Posterior vena cava (tissue), 2 donors: ENCODE data around the gene NFATC2. TPM values are rescaled to one million over a fixed set of nuclear protein-coding genes. Genes with fewer than 3 reads are reported as not detected.
"Not testable (repeated sequence)": the region's sequence is repeated elsewhere in the genome, so short reads cannot be mapped to it uniquely, and the experiment has no call there.

Experiments
- DNase-seq: peaks from one replicate; pipeline ENCODE4 v3.0.0-alpha.2; 2020; ENCODE audit warnings: low spot score
- intact Hi-C, 2 donors: fragments of 100-400 bp; cut with DNase I; formaldehyde crosslinking; loops; one replicate each; pipeline versions ENCODE4 v1.14.1 to v1.14.2; 2022 to 2023
- total RNA-seq, 2 donors: library from RNA; stranded (reverse); fragmentation: NEBNext Ultra II Directional; extraction: Animal tissue kit (Norgen Biotek cat#: 25700); gene quantifications; one replicate each; pipeline ENCODE4 v1.2.1, GENCODE V29; 2021
- donor health status: DM: yes; HTN: yes; CAD: no.
- donor health status: DM: yes; HTN: yes; CAD: no.

The NFATC2 gene
- total RNA-seq, 2 donors from 2014 or later, result 4.4 to 11.8 TPM

GRCh38 chr20:51467956-51468626 lies 74.4 kb downstream of the NFATC2 start:
- peak; percentile 40 for DNase-seq
- intact Hi-C loops, result no loop called here

GRCh38 chr20:51463998-51464397 lies 78.5 kb downstream of the NFATC2 start:
- intact Hi-C loops, result loop anchor here in 1 of 2 donors (1.0 kb wide), 1 partner anchor 42 kb away; no protein-coding TSS in a partner anchor
- DNase-seq, result peak; percentile 18

- peak; percentile 58 for DNase-seq
- intact Hi-C loops, result loop anchor here in 1 of 2 donors (1.0 kb wide), 1 partner anchor 43 kb away; no protein-coding TSS in a partner anchor
Measured at GRCh38 chr20:51463560-51463959, 79.0 kb downstream of the NFATC2 start.

GRCh38 chr20:51462566-51463276 lies 79.8 kb downstream of the NFATC2 start:
- DNase-seq, result peak; percentile 95
- intact Hi-C loops, result loop anchor here in 1 of 2 donors (1.0 kb wide), 1 partner anchor 44 kb away; no protein-coding TSS in a partner anchor

- DNase-seq, result peak; percentile 9
- intact Hi-C loops, result not testable (repeated sequence)
Measured at GRCh38 chr20:51461846-51462245, 80.7 kb downstream of the NFATC2 start.

GRCh38 chr20:51461306-51461705 lies 81.2 kb downstream of the NFATC2 start:
- DNase-seq, result peak; percentile 66
- intact Hi-C loops, result no loop called here

- intact Hi-C loops, result no loop called here
- DNase-seq, result peak; percentile 49
Measured at GRCh38 chr20:51460569-51461265, 81.8 kb downstream of the NFATC2 start.

- intact Hi-C loops, result no loop called here
- no peak for DNase-seq
Measured at GRCh38 chr20:51460163-51460562, 82.4 kb downstream of the NFATC2 start.

- DNase-seq, result peak; percentile 30
- intact Hi-C loops, result loop anchor here in 1 of 2 donors (10.0 kb wide), 1 partner anchor 96 kb away; no protein-coding TSS in a partner anchor
Measured at GRCh38 chr20:51458751-51459439, 83.6 kb downstream of the NFATC2 start.

- no peak for DNase-seq
- intact Hi-C loops, result loop anchor here in 1 of 2 donors (10.0 kb wide), 1 partner anchor 97 kb away; no protein-coding TSS in a partner anchor
Measured at GRCh38 chr20:51457533-51457932, 85.0 kb downstream of the NFATC2 start.

- intact Hi-C loops, result loop anchor here in 1 of 2 donors (10.0 kb wide), 1 partner anchor 98 kb away; no protein-coding TSS in a partner anchor
- DNase-seq, result peak; percentile 98
Measured at GRCh38 chr20:51456511-51457509, 85.7 kb downstream of the NFATC2 start.

- intact Hi-C loops, result loop anchor here in 1 of 2 donors (10.0 kb wide), 1 partner anchor 100 kb away; no protein-coding TSS in a partner anchor
- no peak for DNase-seq
Measured at GRCh38 chr20:51454250-51454865, 88.2 kb downstream of the NFATC2 start.

- DNase-seq, result no peak
- intact Hi-C loops, result loop anchor here in 1 of 2 donors (10.0 kb wide), 1 partner anchor 102 kb away; no protein-coding TSS in a partner anchor
Measured at GRCh38 chr20:51452734-51453365, 89.7 kb downstream of the NFATC2 start.

- intact Hi-C loops, result loop anchor here in 1 of 2 donors (10.0 kb wide), 1 partner anchor 103 kb away; no protein-coding TSS in a partner anchor
- DNase-seq, result no peak
Measured at GRCh38 chr20:51452091-51452613, 90.4 kb downstream of the NFATC2 start.

- DNase-seq, result no peak
- intact Hi-C loops, result loop anchor here in 1 of 2 donors (10.0 kb wide), 1 partner anchor 103 kb away; no protein-coding TSS in a partner anchor
Measured at GRCh38 chr20:51451484-51451883, 91.0 kb downstream of the NFATC2 start.

- DNase-seq, result no peak
- intact Hi-C loops, result loop anchor here in 1 of 2 donors (10.0 kb wide), 1 partner anchor 104 kb away; no protein-coding TSS in a partner anchor
Measured at GRCh38 chr20:51450984-51451383, 91.5 kb downstream of the NFATC2 start.
